ENCODE data around the gene ADRA2C. TPM values are rescaled to one million over a fixed set of nuclear protein-coding genes. Genes with fewer than 3 reads are reported as not detected.

Gene ADRA2C
- total and polyA plus RNA-seq, 2 donors, result 1.1 to 5.8 TPM

DNA sequence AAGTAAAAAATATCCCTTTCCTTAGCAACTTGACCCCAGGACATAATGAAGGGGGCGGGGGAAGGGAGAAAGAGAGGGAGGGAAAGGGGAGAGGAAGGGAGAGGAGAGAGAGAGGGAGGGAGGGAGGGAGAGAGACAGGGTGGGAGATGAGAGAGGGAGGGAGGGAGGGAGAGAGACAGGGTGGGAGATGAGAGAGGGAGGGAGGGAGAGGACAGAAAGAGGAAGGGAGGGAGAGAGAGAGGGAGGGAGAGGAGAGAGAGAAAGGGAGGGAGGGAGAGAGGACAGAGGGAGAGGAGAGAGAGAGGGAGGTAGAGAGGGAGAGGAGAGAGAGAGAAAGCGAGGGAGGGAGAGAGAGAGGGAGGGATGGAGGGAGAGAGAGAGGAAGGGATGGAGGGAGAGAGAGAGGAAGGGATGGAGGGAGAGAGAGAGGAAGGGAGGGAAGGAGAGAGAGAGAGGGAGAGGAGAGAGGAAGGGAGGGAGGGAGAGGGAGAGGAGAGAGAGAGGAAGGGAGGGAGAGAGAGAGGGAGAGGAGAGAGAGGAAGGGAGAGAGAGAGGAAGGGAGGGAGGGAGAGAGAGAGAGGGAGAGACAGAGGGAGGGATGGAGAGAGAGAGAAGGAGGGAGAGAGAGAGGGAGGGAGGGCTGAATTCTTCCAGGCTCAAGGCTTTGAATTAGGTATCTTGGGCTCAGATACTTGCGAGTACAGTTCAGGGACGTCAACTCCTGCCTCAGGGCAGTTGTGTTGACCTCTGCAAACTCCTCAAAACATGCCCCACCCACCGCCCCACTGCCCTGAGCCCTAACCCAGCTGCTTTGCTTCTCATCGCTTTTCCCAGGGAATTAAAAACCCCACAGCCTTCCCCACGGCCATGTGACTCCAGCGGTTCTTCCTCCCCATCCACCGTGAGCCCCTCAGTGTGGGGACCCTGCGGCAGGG, 40.0 kb upstream of the ADRA2C start:
- WGBS, result 34% methylated on average over 10 of the region's 10 CpGs
- Histone ChIP-seq H3K36me3 (ENCODE audit: insufficient read depth) (no peaks in the 10 kb centered on the region), H3K27ac (ENCODE audit: low read depth) (no peak overlapping the region), H3K4me3 (ENCODE audit: low read depth, low read length) (no peak overlapping the region), H3K4me1 (ENCODE audit: insufficient read depth) (no peaks in the 10 kb centered on the region)
- no peak for DNase-seq (ENCODE audit: extremely low spot score)

DNA sequence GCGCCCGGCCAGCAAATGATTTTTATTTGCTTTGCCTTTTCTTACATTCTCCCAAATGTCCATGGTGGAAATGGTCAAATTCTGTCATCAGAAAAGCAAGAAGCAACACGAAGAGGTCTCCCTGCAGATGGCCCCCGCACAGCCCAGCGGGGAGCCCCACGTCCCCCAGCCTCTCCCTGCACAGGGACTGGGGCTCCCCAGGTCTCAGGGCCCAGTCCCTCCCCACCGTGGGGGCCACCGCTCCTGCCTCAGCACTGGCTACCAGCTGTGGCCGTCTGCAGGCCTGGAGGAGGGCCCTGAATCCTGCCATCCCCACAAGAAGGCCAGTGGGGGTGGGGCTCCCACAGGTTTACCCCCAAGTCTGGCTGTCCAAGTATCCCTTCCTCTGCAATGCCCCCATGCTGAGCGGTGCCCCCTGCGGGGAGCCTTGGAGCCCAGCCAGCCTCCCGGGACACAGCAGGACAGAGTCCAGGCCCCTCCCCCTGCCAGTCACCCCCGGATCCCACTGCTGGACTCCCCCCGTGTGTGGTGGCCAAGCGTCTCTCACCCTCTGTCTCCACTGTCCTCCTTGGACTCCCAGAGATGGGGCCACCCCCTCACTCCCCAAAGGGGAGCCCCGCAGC, 38.2 kb upstream of the ADRA2C start:
- Histone ChIP-seq H3K4me3 (ENCODE audit: low read depth, low read length) (no peak overlapping the region), H3K27ac (ENCODE audit: low read depth) (no peak overlapping the region), H3K36me3 (ENCODE audit: insufficient read depth) (no peaks in the 10 kb centered on the region), H3K4me1 (ENCODE audit: insufficient read depth) (no peaks in the 10 kb centered on the region)
- no peak for DNase-seq (ENCODE audit: extremely low spot score)
- WGBS, result 59% methylated on average over 16 of the region's 16 CpGs

- Histone ChIP-seq H3K36me3 (ENCODE audit: insufficient read depth) (no peaks in the 10 kb centered on the region), H3K27ac (ENCODE audit: low read depth) (no peak overlapping the region), H3K4me3 (ENCODE audit: low read depth, low read length) (no peak overlapping the region), H3K4me1 (ENCODE audit: insufficient read depth) (no peaks in the 10 kb centered on the region)
- DNase-seq (ENCODE audit: extremely low spot score), result no peak
- WGBS, result 44% methylated on average over 11 of the region's 11 CpGs
Observed at GRCh38 chr4:3729188-3729881, 36.9 kb upstream of the ADRA2C start.

GRCh38 chr4:3729882-3730226, 36.3 kb upstream of the ADRA2C start:
- Histone ChIP-seq H3K27ac (ENCODE audit: low read depth) (no peak overlapping the region), H3K36me3 (ENCODE audit: insufficient read depth) (no peaks in the 10 kb centered on the region), H3K4me1 (ENCODE audit: insufficient read depth) (no peaks in the 10 kb centered on the region), H3K4me3 (ENCODE audit: low read depth, low read length) (no peak overlapping the region)
- 54% methylated on average over 5 of the region's 5 CpGs for WGBS
- DNase-seq (ENCODE audit: extremely low spot score), result no peak

DNA sequence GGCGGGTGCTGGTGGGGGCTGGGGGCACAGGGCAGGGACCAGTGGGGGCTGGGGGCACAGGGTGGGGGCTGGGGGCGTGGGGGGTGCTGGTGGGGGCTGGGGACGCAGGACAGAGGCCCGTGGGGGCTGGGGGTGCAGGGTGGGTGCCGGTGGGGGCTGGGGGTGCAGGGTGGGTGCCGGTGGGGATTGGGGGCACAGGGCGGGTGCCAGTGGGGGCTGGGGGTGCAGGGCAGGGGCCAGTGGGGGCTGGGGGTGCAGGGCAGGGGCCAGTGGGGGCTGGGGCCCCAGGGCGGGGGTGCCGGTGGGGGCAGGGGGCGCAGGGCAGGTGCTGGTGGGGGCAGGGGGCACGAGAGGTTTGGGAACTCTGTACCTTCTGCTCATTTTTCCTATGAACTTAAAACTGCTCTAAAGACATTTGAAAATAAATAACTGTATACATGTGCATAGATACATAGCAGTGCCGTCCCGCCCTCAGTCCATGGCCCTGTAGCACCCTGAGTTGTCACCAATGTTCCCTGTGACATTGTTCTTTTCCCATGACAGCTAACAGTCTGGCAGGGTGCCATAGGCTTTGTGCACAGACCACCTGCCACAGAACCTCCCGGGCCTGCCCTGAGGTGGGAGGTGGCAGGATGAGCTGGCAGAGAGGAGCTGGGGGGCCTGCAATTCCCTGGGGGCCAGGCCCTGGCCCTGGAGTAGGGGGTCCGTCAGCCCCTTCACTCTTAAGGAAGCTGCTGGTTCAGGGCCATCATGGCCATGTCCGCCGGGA, 35.6 kb upstream of the ADRA2C start:
- no peaks in the 10 kb centered on the region for H3K4me1 ChIP-seq (ENCODE audit: insufficient read depth)
- H3K27ac ChIP-seq (ENCODE audit: low read depth), result no peak overlapping the region
- H3K4me3 ChIP-seq (ENCODE audit: low read depth, low read length), result no peak overlapping the region
- 88% methylated on average over 17 of the region's 17 CpGs for WGBS
- no peaks in the 10 kb centered on the region for H3K36me3 ChIP-seq (ENCODE audit: insufficient read depth)
- no peak for DNase-seq (ENCODE audit: extremely low spot score)

DNA sequence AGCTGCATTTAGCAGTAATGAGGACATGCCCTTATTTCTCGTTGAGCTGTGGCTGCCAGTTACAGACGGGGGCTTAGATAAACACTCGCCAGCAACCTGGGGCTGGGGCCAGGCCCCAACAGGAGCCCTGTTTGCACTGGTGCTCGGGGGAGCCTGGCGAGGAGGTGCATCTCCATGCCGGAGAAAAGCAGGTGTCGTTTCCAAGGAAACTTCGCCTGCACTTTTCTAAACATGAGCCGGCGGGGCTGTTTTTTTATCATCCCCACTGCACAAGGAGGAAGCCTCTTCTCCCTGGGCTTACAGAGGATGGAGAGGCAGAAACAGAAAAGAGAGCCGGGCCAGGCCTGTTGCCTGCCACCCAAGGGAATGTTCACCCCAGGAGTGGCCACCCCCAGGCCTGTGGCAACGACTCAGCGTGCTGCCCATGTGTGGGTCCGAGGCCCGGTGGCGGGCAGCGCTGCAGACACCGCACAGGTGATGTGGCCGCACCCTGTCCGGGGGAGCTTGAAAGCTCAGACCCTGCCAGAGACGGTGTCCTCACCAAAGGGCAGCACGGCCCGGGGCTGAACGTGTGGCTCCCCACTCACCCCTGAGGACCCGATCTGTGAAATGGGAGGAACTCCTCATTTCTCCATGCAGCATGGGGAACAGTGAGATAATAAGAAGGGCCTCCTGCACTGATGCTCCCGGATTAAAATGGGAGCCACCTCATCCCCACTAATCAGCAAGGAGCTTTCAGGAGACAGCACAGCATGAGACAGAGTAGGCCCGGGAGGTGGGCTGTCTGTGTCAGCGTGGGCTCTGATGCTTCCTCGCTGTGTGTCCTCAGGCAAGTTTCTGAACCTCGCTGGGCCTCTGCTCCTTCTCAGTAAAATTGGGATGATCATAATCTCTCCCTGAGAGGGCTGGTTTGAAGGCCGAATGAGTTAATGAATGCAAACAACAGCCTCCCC, 33.8 kb upstream of the ADRA2C start:
- 77% methylated on average over 31 of the region's 31 CpGs for WGBS
- DNase-seq (ENCODE audit: extremely low spot score), result no peak
- Histone ChIP-seq H3K27ac (ENCODE audit: low read depth) (no peak overlapping the region), H3K4me3 (ENCODE audit: low read depth, low read length) (no peak overlapping the region), H3K4me1 (ENCODE audit: insufficient read depth) (no peaks in the 10 kb centered on the region), H3K36me3 (ENCODE audit: insufficient read depth) (no peaks in the 10 kb centered on the region)

- DNase-seq (ENCODE audit: extremely low spot score), result no peak
- WGBS, result 47% methylated on average over 9 of the region's 9 CpGs
- no peak overlapping the region for H3K4me3 ChIP-seq (ENCODE audit: low read depth, low read length)
- no peaks in the 10 kb centered on the region for H3K36me3 ChIP-seq (ENCODE audit: insufficient read depth)
- no peaks in the 10 kb centered on the region for H3K4me1 ChIP-seq (ENCODE audit: insufficient read depth)
- no peak overlapping the region for H3K27ac ChIP-seq (ENCODE audit: low read depth)
Observed at GRCh38 chr4:3733195-3733594, 33.0 kb upstream of the ADRA2C start.

- no peak for DNase-seq (ENCODE audit: extremely low spot score)
- 88% methylated on average over 14 of the region's 14 CpGs for WGBS
- H3K27ac ChIP-seq (ENCODE audit: low read depth), result no peak overlapping the region
- no peaks in the 10 kb centered on the region for H3K36me3 ChIP-seq (ENCODE audit: insufficient read depth)
- no peak overlapping the region for H3K4me3 ChIP-seq (ENCODE audit: low read depth, low read length)
- H3K4me1 ChIP-seq (ENCODE audit: insufficient read depth), result no peaks in the 10 kb centered on the region
Observed at GRCh38 chr4:3735196-3735595, 31.0 kb upstream of the ADRA2C start.

DNA sequence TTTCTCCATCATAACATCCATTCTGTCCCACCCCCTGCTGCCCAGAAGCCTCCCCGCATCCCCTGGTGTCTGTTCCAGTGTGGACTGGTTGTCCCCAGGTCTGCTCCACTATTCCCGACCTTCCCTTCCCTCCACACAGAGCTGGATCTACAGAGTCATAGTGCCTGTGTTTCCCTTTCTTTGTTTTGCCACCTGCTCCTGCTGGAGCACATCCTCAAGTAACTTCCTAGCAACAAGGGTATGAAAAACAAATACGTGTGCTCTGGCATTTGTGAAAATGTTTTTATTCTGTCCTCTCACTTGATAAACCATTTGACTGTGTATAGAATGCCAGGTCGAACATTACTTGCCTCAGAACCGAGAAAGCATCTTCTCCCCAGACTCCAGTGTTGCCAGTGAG, 29.9 kb upstream of the ADRA2C start:
- H3K36me3 ChIP-seq (ENCODE audit: insufficient read depth), result no peaks in the 10 kb centered on the region
- no peak for DNase-seq (ENCODE audit: extremely low spot score)
- H3K4me1 ChIP-seq (ENCODE audit: insufficient read depth), result no peaks in the 10 kb centered on the region
- no peak overlapping the region for H3K27ac ChIP-seq (ENCODE audit: low read depth)
- no peak overlapping the region for H3K4me3 ChIP-seq (ENCODE audit: low read depth, low read length)
- WGBS, result 81% methylated on average over 5 of the region's 5 CpGs

DNA sequence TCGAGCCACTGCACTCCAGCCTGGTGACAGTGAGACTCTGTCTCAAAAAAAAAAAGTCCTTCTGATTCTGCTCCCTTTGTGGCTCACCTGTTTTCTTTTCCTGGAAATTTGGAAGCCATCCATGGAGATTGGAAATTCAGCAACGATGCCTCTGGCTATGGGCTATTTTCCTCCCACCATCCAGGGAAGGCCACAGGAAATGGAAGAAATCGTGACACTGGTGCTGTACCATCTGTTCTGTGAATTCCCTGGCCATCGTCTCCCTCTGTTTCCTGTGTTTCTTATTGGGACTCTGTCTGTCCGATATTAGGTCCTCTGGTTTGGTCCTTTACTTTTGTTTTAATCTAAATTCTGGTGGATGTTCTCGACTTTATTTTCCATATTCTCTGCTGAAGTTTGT, 29.4 kb upstream of the ADRA2C start:
- Histone ChIP-seq H3K36me3 (ENCODE audit: insufficient read depth) (no peaks in the 10 kb centered on the region), H3K4me3 (ENCODE audit: low read depth, low read length) (no peak overlapping the region), H3K27ac (ENCODE audit: low read depth) (no peak overlapping the region), H3K4me1 (ENCODE audit: insufficient read depth) (no peaks in the 10 kb centered on the region)
- no peak for DNase-seq (ENCODE audit: extremely low spot score)
- 55% methylated on average over 6 of the region's 6 CpGs for WGBS

GRCh38 chr4:3739577-3739976, 26.6 kb upstream of the ADRA2C start:
- Histone ChIP-seq H3K36me3 (ENCODE audit: insufficient read depth) (no peaks in the 10 kb centered on the region), H3K4me3 (ENCODE audit: low read depth, low read length) (no peak overlapping the region), H3K4me1 (ENCODE audit: insufficient read depth) (no peaks in the 10 kb centered on the region), H3K27ac (ENCODE audit: low read depth) (no peak overlapping the region)
- no peak for DNase-seq (ENCODE audit: extremely low spot score)
- 94% methylated on average over 13 of the region's 13 CpGs for WGBS

DNA sequence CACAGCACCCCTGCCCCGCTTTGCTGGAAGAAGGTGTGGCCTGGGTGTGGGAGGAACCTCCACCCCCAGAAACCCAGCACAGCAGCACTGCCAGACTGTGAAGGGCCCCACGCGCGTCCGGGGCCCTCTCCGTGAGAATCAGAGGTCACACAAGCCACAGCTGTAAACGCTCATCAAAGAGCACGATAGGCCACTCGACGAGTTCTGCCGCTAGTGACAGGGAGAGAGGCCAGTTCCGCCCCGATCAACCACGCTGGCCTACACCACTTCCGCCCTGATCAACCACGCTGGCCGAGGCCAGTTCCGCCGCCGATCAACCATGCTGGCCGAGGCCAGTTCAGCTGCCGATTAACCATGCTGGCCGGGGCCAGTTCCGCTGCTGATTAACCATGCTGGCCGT, 25.9 kb upstream of the ADRA2C start:
- H3K27ac ChIP-seq (ENCODE audit: low read depth), result no peak overlapping the region
- H3K36me3 ChIP-seq (ENCODE audit: insufficient read depth), result no peaks in the 10 kb centered on the region
- no peaks in the 10 kb centered on the region for H3K4me1 ChIP-seq (ENCODE audit: insufficient read depth)
- H3K4me3 ChIP-seq (ENCODE audit: low read depth, low read length), result no peak overlapping the region
- no peak for DNase-seq (ENCODE audit: extremely low spot score)
- WGBS, result 71% methylated on average over 25 of the region's 25 CpGs

All from urinary bladder (tissue), 4 donors.